Lower lobe of right lung (tissue), 2 donors: ENCODE data around the gene LSM8. TPM values are rescaled to one million over a fixed set of nuclear protein-coding genes. Genes with fewer than 3 reads are reported as not detected.

Experiments used
- ATAC-seq, 2 donors: fragments of 200-7000 bp; cut with Tn5 transposase; one replicate each; pipeline ENCODE4 v1.9.1; 2020 to 2022; ENCODE audit warnings: mild to moderate bottlenecking in 2 of 2, moderate library complexity in 2 of 2
- DNase-seq: peaks from one replicate; pipeline ENCODE4 v3.0.0-alpha.2; 2020
- H3K27ac ChIP-seq: fragments of 200-600 bp; one replicate; pipeline ENCODE4 v1.8.0; 2022
- H3K27me3 ChIP-seq: fragments of 200-600 bp; one replicate; pipeline ENCODE4 v1.8.0; 2022; ENCODE audit warnings: low read depth
- H3K36me3 ChIP-seq: fragments of 200-600 bp; one replicate; pipeline ENCODE4 v1.8.0; 2022; ENCODE audit warnings: mild to moderate bottlenecking
- H3K4me1 ChIP-seq: fragments of 200-600 bp; one replicate; pipeline ENCODE4 v1.8.0; 2022
- H3K4me3 ChIP-seq: fragments of 200-600 bp; one replicate; pipeline ENCODE4 v1.8.0; 2022; ENCODE audit warnings: mild to moderate bottlenecking
- H3K9me3 ChIP-seq: fragments of 200-600 bp; one replicate; pipeline ENCODE4 v1.8.0; 2022
- CTCF ChIP-seq: fragments of 200-600 bp; IDR thresholded peaks from one replicate; pipeline ENCODE4 v1.8.0; 2022; ENCODE audit warnings: antibody characterized with exemption, mild to moderate bottlenecking
- intact Hi-C: fragments of 100-400 bp; cut with DNase I; formaldehyde crosslinking; loops from one replicate; pipeline ENCODE4 v1.11.0; 2022
- total RNA-seq: library from RNA; stranded (reverse); fragmentation: NEBNext Ultra II Directional; extraction: Animal tissue kit (Norgen Biotek cat#: 25700); gene quantifications from one replicate; pipeline ENCODE4 v1.2.1, GENCODE V29; 2021
- donor health status: DM: no; HTN: yes; CAD: no; lungs with severe emphysema.

LSM8 gene
- total RNA-seq, 1 donor from 2014 or later, result 25.6 TPM

GRCh38 chr7:118169146-118169545 lies 14.8 kb upstream of the LSM8 start:
- intact Hi-C loops, result no loop called here
- DNase-seq (no peak), ATAC-seq (no peak)
- H3K36me3 ChIP-seq, result no peaks in the 10 kb centered on the region
- no peaks in the 10 kb centered on the region for H3K27me3 ChIP-seq
- H3K4me3 ChIP-seq, result no peak overlapping the region
- no peak overlapping the region for H3K27ac ChIP-seq
- H3K4me1 ChIP-seq, result no peaks in the 10 kb centered on the region
- TF ChIP-seq CTCF, result no peak
- H3K9me3 ChIP-seq, result no peaks in the 10 kb centered on the region

- Histone ChIP-seq H3K9me3 (no peaks in the 10 kb centered on the region), H3K4me1 (no peaks in the 10 kb centered on the region), H3K4me3 (no peak overlapping the region), H3K27me3 (no peaks in the 10 kb centered on the region), H3K36me3 (no peaks in the 10 kb centered on the region), H3K27ac (no peak overlapping the region)
- DNase-seq (no peak), ATAC-seq (no peak)
- TF ChIP-seq CTCF, result no peak
- intact Hi-C loops, result no loop called here
These were observed 8.2 kb upstream of the LSM8 start for GRCh38 chr7:118175740-118176139.

GRCh38 chr7:118179191-118179590 lies 4.8 kb upstream of the LSM8 start:
- ATAC-seq (no peak), DNase-seq (no peak)
- H3K9me3 ChIP-seq, result no peaks in the 10 kb centered on the region
- intact Hi-C loops, result no loop called here
- no peak overlapping the region for H3K4me3 ChIP-seq
- no peaks in the 10 kb centered on the region for H3K36me3 ChIP-seq
- no peak overlapping the region for H3K27ac ChIP-seq
- no peaks in the 10 kb centered on the region for H3K27me3 ChIP-seq
- H3K4me1 ChIP-seq, result peaks cover 8% of the 10 kb centered on the region
- no peak for TF ChIP-seq CTCF

GRCh38 chr7:118182593-118183427 lies 1.2 kb upstream of the LSM8 start:
- intact Hi-C loops, result no loop called here
- Histone ChIP-seq H3K4me1 (peaks cover 37% of the 10 kb centered on the region), H3K4me3 (peak overlapping the region; percentile 75), H3K27ac (peak overlapping the region; percentile 90), H3K36me3 (peaks cover 7% of the 10 kb centered on the region), H3K9me3 (no peaks in the 10 kb centered on the region), H3K27me3 (no peaks in the 10 kb centered on the region)
- ATAC-seq, result peak in 1 of 2 donors; percentile 8
- no peak for TF ChIP-seq CTCF
- DNase-seq, result no peak

- H3K4me3 ChIP-seq, result peak overlapping the region; percentile 75
- TF ChIP-seq CTCF, result no peak
- intact Hi-C loops, result no loop called here
- H3K9me3 ChIP-seq, result no peaks in the 10 kb centered on the region
- peak; percentile 4 to 36 for ATAC-seq
- H3K4me1 ChIP-seq, result peaks cover 38% of the 10 kb centered on the region
- H3K36me3 ChIP-seq, result peaks cover 13% of the 10 kb centered on the region
- no peaks in the 10 kb centered on the region for H3K27me3 ChIP-seq
- H3K27ac ChIP-seq, result peak overlapping the region; percentile 90
- DNase-seq, result no peak
These were observed 557 bp upstream of the LSM8 start for GRCh38 chr7:118183428-118183785.
